Measurements from ENCODE around the gene RASL11B. TPM values are rescaled to one million over a fixed set of nuclear protein-coding genes. Genes with fewer than 3 reads are reported as not detected.

RASL11B gene
- polyA plus RNA-seq, 1 donor, result 12.1 TPM

- no peak for DNase-seq
Measured at GRCh38 chr4:52876069-52876468, 14.0 kb downstream of the RASL11B start.

DNA sequence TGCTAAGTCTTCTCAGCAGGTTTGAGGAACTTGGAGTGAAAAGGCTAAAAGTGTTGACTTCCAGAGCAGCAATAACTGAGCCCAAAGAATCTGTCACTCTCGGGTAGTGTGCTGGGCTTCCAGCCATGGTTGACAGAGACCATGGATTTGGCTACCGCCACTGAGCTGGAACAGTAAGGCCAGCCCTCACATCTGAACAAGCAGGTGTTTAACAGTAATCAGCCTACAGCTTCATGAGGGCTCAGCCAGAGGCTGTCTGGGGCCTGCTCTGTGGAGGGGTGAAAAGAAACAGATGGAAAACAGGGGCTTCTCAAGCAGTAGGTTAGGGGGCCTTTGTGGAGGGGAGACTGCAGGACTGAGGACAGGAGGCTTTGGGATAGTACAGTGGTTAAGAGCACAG lies 14.9 kb downstream of the RASL11B start:
- no peak for DNase-seq

DNA sequence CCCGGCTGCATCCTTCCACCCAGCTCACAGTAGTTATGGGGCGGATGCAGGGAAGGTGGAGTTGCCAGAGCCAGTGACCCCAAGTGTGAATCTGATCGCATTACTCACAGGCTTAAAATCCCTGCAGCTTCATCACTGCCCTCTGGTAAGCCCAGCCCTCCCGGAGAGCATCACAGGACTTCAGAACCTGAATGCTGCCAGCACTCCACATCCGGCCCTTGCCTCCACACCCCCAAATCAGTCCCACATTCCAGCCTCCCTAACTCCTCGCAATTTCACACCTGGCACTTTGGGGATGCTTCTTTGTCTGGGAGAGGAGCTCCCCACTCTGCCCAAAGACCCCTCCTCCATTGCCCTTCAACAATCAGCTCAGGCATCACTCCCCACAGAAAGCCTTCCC lies 15.6 kb downstream of the RASL11B start:
- no peak for DNase-seq

- no peak for DNase-seq
Measured at GRCh38 chr4:52879471-52879870, 17.4 kb downstream of the RASL11B start.

DNA sequence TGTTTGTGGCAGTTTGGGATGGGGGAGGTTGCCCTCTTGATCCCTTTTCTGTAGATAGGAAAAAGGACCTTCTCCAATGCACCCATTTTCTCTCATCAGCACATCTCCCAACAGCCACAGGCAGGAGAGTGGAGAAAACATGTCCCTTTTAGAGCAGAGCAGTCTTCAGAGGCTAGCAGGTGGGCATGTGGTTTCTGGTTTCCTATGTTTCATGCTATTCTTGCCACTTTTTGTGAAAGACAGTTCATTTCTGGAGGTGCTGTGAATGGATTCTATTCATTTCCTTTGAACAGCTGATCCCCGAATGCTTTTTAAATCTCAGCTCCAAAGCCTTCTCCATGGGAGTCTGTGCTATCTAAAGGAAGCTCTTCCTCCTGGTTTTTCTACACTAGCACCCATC lies 18.9 kb downstream of the RASL11B start:
- no peak for DNase-seq

DNA sequence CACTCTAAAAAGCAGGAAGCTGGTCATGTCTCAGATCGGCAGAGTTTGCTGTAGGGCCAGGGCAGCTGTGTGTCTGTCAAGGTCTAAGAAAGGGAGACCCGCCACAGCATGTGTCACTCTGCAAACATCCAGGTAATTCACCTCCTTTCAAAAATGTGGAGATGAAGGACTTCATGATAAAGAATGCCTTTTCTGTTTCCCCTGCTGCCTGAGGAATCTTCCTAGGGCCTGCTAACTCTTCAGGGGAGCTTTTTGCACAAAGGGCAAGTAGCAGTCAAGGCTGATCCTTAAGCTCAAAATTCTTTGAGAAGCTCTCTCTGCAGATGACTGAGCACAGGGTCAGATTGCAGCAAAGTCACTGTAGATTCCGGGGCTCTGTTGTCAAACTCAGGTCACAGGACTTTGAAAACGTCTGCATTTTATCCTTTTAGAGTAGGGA lies 21.1 kb downstream of the RASL11B start:
- DNase-seq, result no peak

GRCh38 chr4:52883707-52884669 lies 21.9 kb downstream of the RASL11B start:
- DNase-seq, result no peak

GRCh38 chr4:52884994-52885393 lies 22.9 kb downstream of the RASL11B start:
- DNase-seq, result no peak

DNA sequence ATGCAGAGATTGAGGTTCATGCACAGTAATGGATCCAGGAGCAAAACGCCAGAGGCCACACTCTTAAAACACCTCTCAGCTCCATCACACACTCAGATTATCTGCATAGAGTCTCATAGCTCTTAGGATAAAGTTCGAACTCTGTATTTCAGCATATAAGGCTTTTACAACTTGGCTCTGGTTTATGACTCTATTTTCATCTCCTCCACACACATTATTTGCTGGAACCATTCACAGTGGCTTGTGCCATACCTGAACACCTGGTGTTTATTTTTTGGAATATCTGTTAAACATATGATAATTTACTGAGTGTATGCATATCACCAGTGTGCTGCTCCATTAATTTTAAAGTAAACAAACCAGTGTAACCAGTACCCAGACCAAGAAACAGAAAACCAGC lies 27.2 kb downstream of the RASL11B start:
- no peak for DNase-seq

GRCh38 chr4:52889778-52890520 lies 27.8 kb downstream of the RASL11B start:
- DNase-seq, result peak; percentile 56

- DNase-seq, result no peak
Measured at GRCh38 chr4:52890521-52890791, 28.3 kb downstream of the RASL11B start.

GRCh38 chr4:52891743-52892142 lies 29.6 kb downstream of the RASL11B start:
- no peak for DNase-seq

GRCh38 chr4:52892880-52893279 lies 30.8 kb downstream of the RASL11B start:
- DNase-seq, result no peak

GRCh38 chr4:52894443-52894842 lies 32.3 kb downstream of the RASL11B start:
- DNase-seq, result no peak

DNA sequence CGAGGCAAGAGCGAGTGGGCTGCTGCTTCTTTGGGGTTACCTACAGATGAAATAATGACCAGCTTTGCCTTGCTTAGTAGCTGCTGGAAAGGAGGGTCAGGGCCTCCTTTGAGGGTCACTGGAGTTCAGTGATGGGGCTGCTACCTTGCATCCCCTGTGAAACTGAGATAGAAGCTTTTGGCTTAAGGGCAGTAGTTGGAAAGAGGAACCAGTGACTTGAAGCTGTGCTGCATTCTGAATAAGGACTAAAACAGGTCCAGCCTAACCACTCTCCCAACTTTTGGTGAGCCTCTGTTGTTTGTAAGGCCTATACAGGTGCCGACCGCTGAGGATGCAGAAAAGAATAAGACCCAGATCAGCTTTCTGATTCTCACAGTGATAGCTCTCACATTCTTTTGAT lies 41.2 kb downstream of the RASL11B start:
- no peak for DNase-seq

GRCh38 chr4:52904421-52904820 lies 42.3 kb downstream of the RASL11B start:
- DNase-seq, result no peak

DNA sequence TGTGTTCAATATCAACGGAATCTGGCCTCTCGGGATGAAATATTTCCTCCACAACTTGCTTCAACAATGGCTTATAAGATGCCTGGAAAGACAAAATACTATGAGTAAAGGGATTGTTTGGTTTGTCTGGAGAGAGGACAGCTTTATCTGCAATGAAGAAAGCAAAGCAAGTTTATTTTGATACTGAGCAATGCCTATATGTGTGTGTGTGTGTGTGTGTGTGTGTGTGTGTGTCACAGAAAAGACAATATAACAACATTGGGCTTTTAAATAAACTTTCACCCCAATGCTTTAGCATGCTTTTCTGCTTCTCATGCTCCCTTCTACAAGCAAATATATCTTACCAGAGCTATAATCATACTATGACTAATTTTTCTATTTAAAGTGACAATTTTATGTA lies 45.4 kb downstream of the RASL11B start:
- DNase-seq, result no peak

- no peak for DNase-seq
Measured at GRCh38 chr4:52910115-52910514, 48.0 kb downstream of the RASL11B start.

GRCh38 chr4:52911684-52912294 lies 49.7 kb downstream of the RASL11B start:
- DNase-seq, result no peak

GRCh38 chr4:52912608-52913007 lies 50.5 kb downstream of the RASL11B start:
- DNase-seq, result no peak

- DNase-seq, result no peak
Measured at GRCh38 chr4:52914051-52914605, 52.0 kb downstream of the RASL11B start.

DNA sequence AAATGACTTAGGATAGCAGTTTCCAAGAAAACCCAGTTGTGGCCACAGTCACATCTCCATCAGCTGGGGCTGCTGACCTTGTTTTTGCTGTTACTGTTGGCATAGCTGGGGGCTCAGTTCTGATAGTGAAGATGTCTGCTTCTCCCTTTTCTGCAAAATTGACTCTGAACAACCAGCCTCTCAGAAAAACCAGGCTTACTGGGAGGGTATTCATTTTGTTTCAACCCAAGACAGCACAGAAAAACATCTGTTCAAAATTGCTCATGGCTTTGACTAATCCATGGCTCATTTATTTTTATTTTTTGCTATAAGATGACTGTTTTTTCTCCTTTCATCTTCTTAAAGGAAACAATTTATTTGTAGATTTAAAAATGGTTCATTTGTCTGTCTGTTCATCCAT lies 53.1 kb downstream of the RASL11B start:
- DNase-seq, result no peak

DNA sequence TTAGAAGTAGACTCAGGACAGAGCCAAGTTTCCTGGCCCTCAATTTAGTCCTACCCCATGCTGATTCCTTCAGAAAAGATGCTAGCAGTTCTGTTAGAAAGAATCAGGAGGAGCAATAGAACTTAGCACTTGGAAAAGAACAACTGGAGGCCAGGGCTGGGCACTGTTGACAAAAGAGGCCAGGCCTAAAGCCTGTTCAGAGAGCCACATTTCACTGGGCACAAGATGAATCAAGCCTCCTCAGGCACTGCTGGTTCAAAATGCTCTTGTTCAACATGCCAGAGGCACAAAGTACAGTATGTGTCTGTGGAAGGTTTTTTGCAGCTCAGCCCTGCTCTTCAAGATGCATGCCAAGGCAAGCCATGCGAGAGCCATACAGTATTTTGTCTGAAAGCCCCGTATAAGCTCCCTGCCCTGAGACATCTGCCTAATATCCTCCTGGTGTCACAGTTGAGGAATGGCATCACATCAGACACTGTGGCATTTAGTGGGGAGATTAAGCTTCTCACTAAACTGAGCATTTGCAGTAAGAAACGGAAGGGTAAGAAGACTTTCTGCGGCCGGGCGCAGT lies 53.7 kb downstream of the RASL11B start:
- DNase-seq, result no peak

Measured in hindlimb muscle (tissue), 1 donor.